Adipocyte (in vitro differentiated cells): Measurements from ENCODE around the gene RHBDF1.
"Not testable (repeated sequence)": the region's sequence is repeated elsewhere in the genome, so short reads cannot be mapped to it uniquely, and the experiment has no call there.

Experiments
- DNase-seq: peaks from one replicate; pipeline ENCODE4 v3.0.0-alpha.2; 2015; ENCODE audit warnings: low read depth
- H3K27me3 ChIP-seq: replicated peaks from 2 replicates; pipeline ENCODE4 v1.7.0; 2013; ENCODE audit warnings: mild to moderate bottlenecking, low read length, moderate library complexity; ENCODE audit not compliant: control insufficient read depth, insufficient read depth
- H3K36me3 ChIP-seq: 2 replicates; pipeline ENCODE4 v1.7.0; 2013; ENCODE audit warnings: low read length, mild to moderate bottlenecking, moderate library complexity; ENCODE audit not compliant: control insufficient read depth, insufficient read depth, severe bottlenecking
- H3K4me1 ChIP-seq: 2 replicates; pipeline ENCODE4 v1.7.0; 2013; ENCODE audit warnings: mild to moderate bottlenecking, low read length, moderate library complexity; ENCODE audit not compliant: control insufficient read depth, insufficient read depth
- H3K4me3 ChIP-seq: 2 replicates; pipeline ENCODE4 v1.7.0; 2013; ENCODE audit warnings: mild to moderate bottlenecking, low read length, moderate library complexity
- H3K9ac ChIP-seq: 2 replicates; pipeline ENCODE4 v1.7.0; 2013; ENCODE audit warnings: mild to moderate bottlenecking, low read length, moderate library complexity
- H3K9me3 ChIP-seq: 2 replicates; pipeline ENCODE4 v1.7.0; 2013; ENCODE audit warnings: mild to moderate bottlenecking, low read length, moderate library complexity; ENCODE audit not compliant: control insufficient read depth

RHBDF1 gene

GRCh38 chr16:50769-51591 is 21.5 kb downstream of the RHBDF1 start:
- Histone ChIP-seq H3K9ac (no peak overlapping the region), H3K27me3 (no peaks in the 10 kb centered on the region), H3K9me3 (no peaks in the 10 kb centered on the region), H3K4me3 (no peak overlapping the region), H3K36me3 (peaks cover 20% of the 10 kb centered on the region), H3K4me1 (peaks cover 5% of the 10 kb centered on the region)
- DNase-seq = no peak

DNA sequence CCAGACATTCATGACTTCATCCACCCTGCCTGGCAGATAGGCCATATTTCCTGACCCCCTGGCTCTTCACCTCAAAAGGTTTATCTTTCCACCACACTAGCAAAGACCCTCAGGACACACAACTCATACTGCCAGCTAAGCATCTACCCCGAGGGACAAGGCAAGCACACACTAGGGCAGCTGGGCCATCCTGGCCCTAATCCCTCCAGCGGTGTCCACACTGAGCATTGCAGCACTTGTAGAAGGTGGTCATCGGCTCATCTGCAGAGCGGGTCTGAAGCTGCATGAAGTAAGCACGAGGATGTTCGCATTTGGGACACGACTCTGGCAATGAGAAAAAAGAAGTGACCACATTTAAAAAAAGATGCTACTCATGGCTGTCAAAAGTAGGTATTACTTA is 25.2 kb downstream of the RHBDF1 start:
- Histone ChIP-seq H3K27me3 (no peaks in the 10 kb centered on the region), H3K9me3 (no peaks in the 10 kb centered on the region), H3K36me3 (peaks cover 32% of the 10 kb centered on the region), H3K9ac (no peak overlapping the region), H3K4me3 (no peak overlapping the region), H3K4me1 (peaks cover under 1% of the 10 kb centered on the region)
- no peak for DNase-seq

GRCh38 chr16:46510-46909 is 25.9 kb downstream of the RHBDF1 start:
- H3K9me3 ChIP-seq, H3K4me1 ChIP-seq, DNase-seq, H3K27me3 ChIP-seq, H3K9ac ChIP-seq, H3K4me3 ChIP-seq: not testable (repeated sequence)
- peaks cover 32% of the 10 kb centered on the region for H3K36me3 ChIP-seq

- peaks cover 4% of the 10 kb centered on the region for H3K4me1 ChIP-seq
- no peaks in the 10 kb centered on the region for H3K27me3 ChIP-seq
- no peaks in the 10 kb centered on the region for H3K9me3 ChIP-seq
- H3K9ac ChIP-seq = no peak overlapping the region
- H3K36me3 ChIP-seq = peaks cover 32% of the 10 kb centered on the region
- no peak for DNase-seq
- no peak overlapping the region for H3K4me3 ChIP-seq
Measured at GRCh38 chr16:45454-45853, 27.0 kb downstream of the RHBDF1 start.

- Histone ChIP-seq H3K9ac (no peak overlapping the region), H3K4me1 (peaks cover 4% of the 10 kb centered on the region), H3K9me3 (no peaks in the 10 kb centered on the region), H3K36me3 (peaks cover 32% of the 10 kb centered on the region), H3K4me3 (no peak overlapping the region), H3K27me3 (no peaks in the 10 kb centered on the region)
- DNase-seq = no peak
Measured at GRCh38 chr16:44655-45054, 27.8 kb downstream of the RHBDF1 start.

- H3K27me3 ChIP-seq = no peaks in the 10 kb centered on the region
- H3K9ac ChIP-seq = no peak overlapping the region
- H3K4me1 ChIP-seq = peaks cover 4% of the 10 kb centered on the region
- DNase-seq = no peak
- no peak overlapping the region for H3K4me3 ChIP-seq
- H3K36me3 ChIP-seq = peaks cover 32% of the 10 kb centered on the region
- H3K9me3 ChIP-seq = no peaks in the 10 kb centered on the region
Measured at GRCh38 chr16:43294-43693, 29.1 kb downstream of the RHBDF1 start.

GRCh38 chr16:42691-43090 is 29.7 kb downstream of the RHBDF1 start:
- H3K9me3 ChIP-seq = no peaks in the 10 kb centered on the region
- H3K4me1 ChIP-seq = peaks cover 7% of the 10 kb centered on the region
- peaks cover 32% of the 10 kb centered on the region for H3K36me3 ChIP-seq
- no peak overlapping the region for H3K9ac ChIP-seq
- DNase-seq = no peak
- no peak overlapping the region for H3K4me3 ChIP-seq
- H3K27me3 ChIP-seq = no peaks in the 10 kb centered on the region

DNA sequence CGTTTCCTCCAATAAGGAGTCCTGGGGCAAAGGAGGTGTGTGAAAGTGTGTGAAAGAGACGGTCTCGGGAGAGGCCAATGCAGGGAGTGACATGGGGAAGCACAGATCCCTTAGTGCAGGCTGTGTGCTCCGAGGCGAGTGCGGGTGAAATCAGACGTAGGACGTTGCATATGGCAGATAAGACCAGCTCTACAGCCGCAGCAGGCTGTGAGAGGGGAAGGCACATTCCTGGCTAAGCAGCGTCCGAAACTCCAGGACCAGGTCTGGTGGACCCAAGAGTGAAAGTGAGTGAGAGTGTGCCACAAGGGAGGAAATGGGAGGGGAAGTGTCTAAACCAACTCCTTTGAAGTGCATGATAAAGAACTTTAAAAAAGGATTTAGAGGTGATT is 30.4 kb downstream of the RHBDF1 start:
- peak overlapping the region; percentile 68 for H3K4me3 ChIP-seq
- H3K9ac ChIP-seq = peak overlapping the region; percentile 35
- H3K27me3 ChIP-seq = no peaks in the 10 kb centered on the region
- no peak for DNase-seq
- no peaks in the 10 kb centered on the region for H3K9me3 ChIP-seq
- H3K36me3 ChIP-seq = peaks cover 28% of the 10 kb centered on the region
- peaks cover 11% of the 10 kb centered on the region for H3K4me1 ChIP-seq

GRCh38 chr16:41439-42068 is 30.9 kb downstream of the RHBDF1 start:
- DNase-seq = no peak

DNA sequence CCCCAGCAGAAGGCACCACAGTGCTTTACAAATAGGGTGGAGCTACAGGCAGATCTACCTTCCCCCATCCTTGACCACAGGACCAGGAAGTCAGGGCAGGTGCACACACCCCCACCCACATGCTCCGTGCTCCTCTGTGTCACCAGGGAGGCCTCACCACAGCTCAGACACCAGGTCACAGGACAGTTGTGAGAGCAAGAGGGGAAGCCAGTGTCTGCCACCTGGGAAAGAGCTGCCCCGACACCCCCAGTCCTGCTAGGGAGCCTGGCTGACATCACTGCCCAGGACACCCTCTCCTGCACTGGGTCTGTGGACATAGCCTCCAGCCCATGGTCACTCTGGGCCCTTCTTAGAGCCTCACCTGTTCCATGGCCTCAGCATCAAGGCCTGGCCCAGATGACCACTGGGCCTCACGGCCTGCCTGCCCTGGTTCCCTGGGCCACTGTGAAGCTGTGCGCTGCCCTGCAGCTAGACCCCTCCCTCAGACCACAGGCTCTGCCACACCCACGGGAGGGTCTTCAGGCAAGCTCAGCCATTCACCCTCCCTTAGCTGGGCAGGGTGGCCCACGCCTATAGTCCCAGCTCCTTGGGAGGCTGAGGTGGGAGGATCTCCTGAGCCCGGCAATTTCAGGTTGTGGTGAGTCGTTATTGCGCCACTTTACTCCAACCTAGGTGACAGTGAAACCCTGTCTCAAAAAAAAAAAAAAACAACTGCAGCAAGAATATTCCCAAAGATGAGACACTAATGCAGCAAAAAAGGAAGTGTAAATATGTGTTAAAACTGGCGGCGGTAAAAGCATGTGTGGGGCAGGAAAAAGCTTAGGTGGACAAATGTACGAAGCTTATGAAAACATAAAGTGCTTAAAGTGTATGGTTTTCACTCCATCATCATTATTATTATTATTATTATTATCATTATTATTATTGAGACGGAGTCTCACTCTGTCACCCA is 33.2 kb downstream of the RHBDF1 start:
- Histone ChIP-seq H3K36me3 (peaks cover 7% of the 10 kb centered on the region), H3K4me3 (no peak overlapping the region), H3K9me3 (no peaks in the 10 kb centered on the region), H3K27me3 (no peaks in the 10 kb centered on the region), H3K4me1 (peaks cover 11% of the 10 kb centered on the region), H3K9ac (no peak overlapping the region)
- no peak for DNase-seq

More at GRCh38 chr16:41439-42068, 30.9 kb downstream of the RHBDF1 start:
- peak overlapping the region; percentile 68 for H3K4me3 ChIP-seq
- H3K4me1 ChIP-seq = peaks cover 11% of the 10 kb centered on the region
- no peaks in the 10 kb centered on the region for H3K27me3 ChIP-seq
- no peaks in the 10 kb centered on the region for H3K9me3 ChIP-seq
- H3K9ac ChIP-seq = peak overlapping the region; percentile 35
- H3K36me3 ChIP-seq = peaks cover 25% of the 10 kb centered on the region

DNA sequence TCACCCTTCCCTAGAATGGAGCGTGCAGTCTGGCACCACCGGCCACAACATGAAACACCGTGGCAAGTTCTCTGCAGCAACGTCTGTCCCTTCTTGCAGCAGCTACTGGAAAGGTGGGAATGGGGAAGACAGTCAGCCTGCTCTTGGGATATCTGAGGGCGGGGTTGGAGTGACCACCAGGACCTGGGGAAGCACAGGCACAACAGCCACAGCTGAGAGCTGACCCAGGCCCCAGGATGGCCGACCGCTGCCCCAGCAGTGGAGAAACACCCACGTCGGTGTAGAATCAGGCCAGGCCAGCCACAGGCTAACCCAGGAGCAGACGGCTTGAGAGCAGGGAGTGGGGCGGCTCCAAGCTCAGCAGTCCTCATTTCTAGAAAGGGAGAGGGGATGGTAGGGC is 34.2 kb downstream of the RHBDF1 start:
- H3K27me3 ChIP-seq, H3K36me3 ChIP-seq, H3K9ac ChIP-seq, H3K4me3 ChIP-seq, H3K9me3 ChIP-seq, DNase-seq: not testable (repeated sequence)
- peaks cover 11% of the 10 kb centered on the region for H3K4me1 ChIP-seq
